Stimulated activated memory B cell treated with anti-CD40 and anti-IgM and Interleukin-4, amounts not matched to agents 10 μg/mL and 1 μg/mL and 100 μg/mL, for 72 hours (primary cell): ENCODE measurements around the gene LRRC4B.
"Not testable (repeated sequence)": the region's sequence is repeated elsewhere in the genome, so short reads cannot be mapped to it uniquely, and the experiment has no call there.

Source experiments
- ATAC-seq: fragments of 150-1000 bp; cut with Tn5 transposase; 2 replicates; pipeline ENCODE4 v1.10.0; 2021
- H3K27ac Mint-ChIP-seq: one replicate; pipeline ENCODE4 v1.8.0; 2022; ENCODE audit warnings: mild to moderate bottlenecking, mixed read lengths
- H3K27me3 Mint-ChIP-seq: one replicate; pipeline ENCODE4 v1.8.0; 2022; ENCODE audit warnings: mixed read lengths
- H3K36me3 Mint-ChIP-seq: one replicate; pipeline ENCODE4 v1.8.0; 2022; ENCODE audit warnings: mixed read lengths
- H3K4me1 Mint-ChIP-seq: one replicate; pipeline ENCODE4 v1.8.0; 2022; ENCODE audit warnings: mixed read lengths
- H3K4me3 Mint-ChIP-seq: one replicate; pipeline ENCODE4 v1.8.0; 2022; ENCODE audit warnings: mild to moderate bottlenecking, moderate library complexity, mixed read lengths
- H3K9me3 Mint-ChIP-seq: one replicate; pipeline ENCODE4 v1.8.0; 2022; ENCODE audit warnings: mixed read lengths

Gene LRRC4B

GRCh38 chr19:50481351-50482149 is 86.7 kb downstream of the LRRC4B start:
- peaks cover 67% of the 10 kb centered on the region for H3K36me3 Mint-ChIP-seq
- H3K27ac Mint-ChIP-seq = no peak overlapping the region
- H3K4me1 Mint-ChIP-seq = peaks cover 27% of the 10 kb centered on the region
- H3K4me3 Mint-ChIP-seq = no peak overlapping the region
- H3K27me3 Mint-ChIP-seq = no peaks in the 10 kb centered on the region
- ATAC-seq = peak; percentile 53
- H3K9me3 Mint-ChIP-seq = no peaks in the 10 kb centered on the region

- Mint-ChIP-seq H3K27ac (no peak overlapping the region), H3K4me3 (no peak overlapping the region), H3K36me3 (peaks cover 67% of the 10 kb centered on the region), H3K27me3 (no peaks in the 10 kb centered on the region), H3K4me1 (peaks cover 33% of the 10 kb centered on the region), H3K9me3 (no peaks in the 10 kb centered on the region)
- no peak for ATAC-seq
These were observed 87.7 kb downstream of the LRRC4B start for GRCh38 chr19:50480281-50481111.

- H3K4me1 Mint-ChIP-seq = peaks cover 36% of the 10 kb centered on the region
- no peaks in the 10 kb centered on the region for H3K9me3 Mint-ChIP-seq
- ATAC-seq = no peak
- H3K27me3 Mint-ChIP-seq = no peaks in the 10 kb centered on the region
- H3K4me3 Mint-ChIP-seq = no peak overlapping the region
- H3K36me3 Mint-ChIP-seq = peaks cover 60% of the 10 kb centered on the region
- H3K27ac Mint-ChIP-seq = no peak overlapping the region
These were observed 88.4 kb downstream of the LRRC4B start for GRCh38 chr19:50479761-50480251.

- H3K27me3 Mint-ChIP-seq = no peaks in the 10 kb centered on the region
- peaks cover 59% of the 10 kb centered on the region for H3K36me3 Mint-ChIP-seq
- H3K9me3 Mint-ChIP-seq = no peaks in the 10 kb centered on the region
- no peak for ATAC-seq
- no peak overlapping the region for H3K4me3 Mint-ChIP-seq
- no peak overlapping the region for H3K27ac Mint-ChIP-seq
- H3K4me1 Mint-ChIP-seq = peaks cover 38% of the 10 kb centered on the region
These were observed 89.1 kb downstream of the LRRC4B start for GRCh38 chr19:50478901-50479715.

- Mint-ChIP-seq H3K27ac (peak overlapping the region; percentile 93), H3K4me1 (peaks cover 38% of the 10 kb centered on the region), H3K9me3 (no peaks in the 10 kb centered on the region), H3K27me3 (no peaks in the 10 kb centered on the region), H3K36me3 (peaks cover 49% of the 10 kb centered on the region), H3K4me3 (peak overlapping the region; percentile 99)
- no peak for ATAC-seq
These were observed 90.3 kb downstream of the LRRC4B start for GRCh38 chr19:50477751-50478515.

- peaks cover 38% of the 10 kb centered on the region for H3K4me1 Mint-ChIP-seq
- H3K9me3 Mint-ChIP-seq = no peaks in the 10 kb centered on the region
- no peaks in the 10 kb centered on the region for H3K27me3 Mint-ChIP-seq
- ATAC-seq = no peak
- peak overlapping the region; percentile 93 for H3K27ac Mint-ChIP-seq
- H3K36me3 Mint-ChIP-seq = peaks cover 39% of the 10 kb centered on the region
- peak overlapping the region; percentile 99 for H3K4me3 Mint-ChIP-seq
These were observed 91.4 kb downstream of the LRRC4B start for GRCh38 chr19:50476907-50477238.

GRCh38 chr19:50476224-50476906 is 91.9 kb downstream of the LRRC4B start, which contains the start of the genes EMC10 and GARIN5A:
Gene EMC10, plus strand, starts transcription at chr19:50476507. Its CDS starts 38 bp downstream, at chr19:50476545.
Gene GARIN5A, minus strand, starts transcription at chr19:50476848. Its CDS starts 460 bp downstream, at chr19:50476388.
- Mint-ChIP-seq H3K9me3 (no peaks in the 10 kb centered on the region), H3K4me3 (peak within 1 kb of the TSS; percentile 99), H3K27me3 (no peaks in the 10 kb centered on the region), H3K36me3 (peaks cover 37% of the 10 kb centered on the region), H3K27ac (peak within 1 kb of the TSS; percentile 93), H3K4me1 (peaks cover 38% of the 10 kb centered on the region)
- ATAC-seq = peak; percentile 97

- no peaks in the 10 kb centered on the region for H3K27me3 Mint-ChIP-seq
- peak overlapping the region; percentile 99 for H3K4me3 Mint-ChIP-seq
- peaks cover 38% of the 10 kb centered on the region for H3K4me1 Mint-ChIP-seq
- H3K27ac Mint-ChIP-seq = peak overlapping the region; percentile 93
- H3K9me3 Mint-ChIP-seq = no peaks in the 10 kb centered on the region
- H3K36me3 Mint-ChIP-seq = peaks cover 31% of the 10 kb centered on the region
- ATAC-seq = peak; percentile 9
These were observed 92.5 kb downstream of the LRRC4B start for GRCh38 chr19:50475736-50476223.

GRCh38 chr19:50475101-50475568 is 93.1 kb downstream of the LRRC4B start:
- peaks cover 38% of the 10 kb centered on the region for H3K4me1 Mint-ChIP-seq
- H3K9me3 Mint-ChIP-seq = no peaks in the 10 kb centered on the region
- H3K27ac Mint-ChIP-seq = peak overlapping the region; percentile 93
- peaks cover 27% of the 10 kb centered on the region for H3K36me3 Mint-ChIP-seq
- peak overlapping the region; percentile 99 for H3K4me3 Mint-ChIP-seq
- no peaks in the 10 kb centered on the region for H3K27me3 Mint-ChIP-seq
- no peak for ATAC-seq

- Mint-ChIP-seq H3K36me3 (peaks cover 16% of the 10 kb centered on the region), H3K4me1 (peaks cover 31% of the 10 kb centered on the region), H3K27me3 (peaks cover 13% of the 10 kb centered on the region)
- not testable (repeated sequence) for ATAC-seq, H3K9me3 Mint-ChIP-seq, H3K4me3 Mint-ChIP-seq, H3K27ac Mint-ChIP-seq
These were observed 94.9 kb downstream of the LRRC4B start for GRCh38 chr19:50473336-50473735.

- H3K4me3 Mint-ChIP-seq = no peak overlapping the region
- H3K27me3 Mint-ChIP-seq = peaks cover 16% of the 10 kb centered on the region
- no peaks in the 10 kb centered on the region for H3K9me3 Mint-ChIP-seq
- no peaks in the 10 kb centered on the region for H3K36me3 Mint-ChIP-seq
- ATAC-seq = no peak
- no peak overlapping the region for H3K27ac Mint-ChIP-seq
- no peaks in the 10 kb centered on the region for H3K4me1 Mint-ChIP-seq
These were observed 99.4 kb downstream of the LRRC4B start for GRCh38 chr19:50468818-50469217.

- Mint-ChIP-seq H3K27ac (no peak overlapping the region), H3K4me3 (no peak overlapping the region), H3K9me3 (no peaks in the 10 kb centered on the region), H3K4me1 (no peaks in the 10 kb centered on the region), H3K27me3 (peaks cover 16% of the 10 kb centered on the region), H3K36me3 (no peaks in the 10 kb centered on the region)
- no peak for ATAC-seq
These were observed 100.7 kb downstream of the LRRC4B start for GRCh38 chr19:50467566-50467965.
